DMS114 treated with DMSO at 0.1 percent for 48 hours (cell line): ENCODE results near the gene TRIM40.
A peak's percentile ranks its signal among the peaks of the same experiment; 100 is the strongest.
"Not testable (repeated sequence)": the region's sequence is repeated elsewhere in the genome, so short reads cannot be mapped to it uniquely, and the experiment has no call there.

Experiments
- DNase-seq: peaks from one replicate; lab custom pipeline; 2025; ENCODE audit not compliant: unreplicated experiment; lab: John Stamatoyannopoulos, UW

The TRIM40 gene

GRCh38 chr6:30113003-30113759 lies 22.8 kb upstream of the TRIM40 start, which contains the start of gene TRIM31:
TRIM31 (minus strand) TSS chr6:30113090; CDS start chr6:30112805, 285 bp downstream.
- DNase-seq, result no peak

- no peak for DNase-seq
These were observed 22.1 kb upstream of the TRIM40 start for GRCh38 chr6:30113841-30114240.

GRCh38 chr6:30116724-30117123 lies 19.2 kb upstream of the TRIM40 start:
- DNase-seq, result no peak

- DNase-seq, result not testable (repeated sequence)
These were observed 17.2 kb upstream of the TRIM40 start for GRCh38 chr6:30118691-30119090.

GRCh38 chr6:30121446-30122366 lies 14.2 kb upstream of the TRIM40 start:
- DNase-seq, result no peak

GRCh38 chr6:30122515-30122914 lies 13.4 kb upstream of the TRIM40 start:
- DNase-seq, result no peak

GRCh38 chr6:30127238-30128093 lies 8.5 kb upstream of the TRIM40 start:
- DNase-seq, result no peak

- DNase-seq, result no peak
These were observed 6.4 kb upstream of the TRIM40 start for GRCh38 chr6:30129265-30130178.

- DNase-seq, result no peak
These were observed 5.7 kb upstream of the TRIM40 start for GRCh38 chr6:30130179-30130679.

GRCh38 chr6:30130887-30131862 lies 4.8 kb upstream of the TRIM40 start:
- DNase-seq, result peak; percentile 82

GRCh38 chr6:30131947-30132497 lies 3.9 kb upstream of the TRIM40 start:
- DNase-seq, result no peak

GRCh38 chr6:30135147-30135546 lies 793 bp upstream of the TRIM40 start:
- DNase-seq, result no peak

- DNase-seq, result no peak
These were observed 788 bp downstream of the TRIM40 start for GRCh38 chr6:30136570-30137286.

- DNase-seq, result not testable (repeated sequence)
These were observed 4.3 kb downstream of the TRIM40 start for GRCh38 chr6:30140240-30140639.

- no peak for DNase-seq
These were observed 6.7 kb downstream of the TRIM40 start for GRCh38 chr6:30142665-30143064.

GRCh38 chr6:30143780-30144179 lies 7.8 kb downstream of the TRIM40 start:
- DNase-seq, result no peak

- no peak for DNase-seq
These were observed 8.9 kb downstream of the TRIM40 start for GRCh38 chr6:30144811-30145210.

- no peak for DNase-seq
These were observed 9.9 kb downstream of the TRIM40 start for GRCh38 chr6:30145818-30146217.
